Suppressor macrophage treated with lipopolysaccharide for 1 hour (primary cell): ENCODE data around the gene POR.
"Not testable (repeated sequence)": the region's sequence is repeated elsewhere in the genome, so short reads cannot be mapped to it uniquely, and the experiment has no call there.

Experiments used
- DNase-seq, 3 donors: peaks; one replicate each; pipeline ENCODE4 v3.0.0-alpha.2; 2020 to 2022

Gene POR

GRCh38 chr7:75914655-75915415, at the start of gene POR:
Gene POR, plus strand, starts transcription at chr7:75915155. Its CDS starts 38,847 bp downstream, at chr7:75954002.
- DNase-seq = peak; percentile 95 to 99 (median 97)

GRCh38 chr7:75866114-75866488, 48.9 kb upstream of the POR start:
- peak; percentile 48 to 70 (median 67) for DNase-seq

- DNase-seq = peak; percentile 79 to 82 (median 81)
Observed at GRCh38 chr7:75866489-75867389, 48.2 kb upstream of the POR start.

DNA sequence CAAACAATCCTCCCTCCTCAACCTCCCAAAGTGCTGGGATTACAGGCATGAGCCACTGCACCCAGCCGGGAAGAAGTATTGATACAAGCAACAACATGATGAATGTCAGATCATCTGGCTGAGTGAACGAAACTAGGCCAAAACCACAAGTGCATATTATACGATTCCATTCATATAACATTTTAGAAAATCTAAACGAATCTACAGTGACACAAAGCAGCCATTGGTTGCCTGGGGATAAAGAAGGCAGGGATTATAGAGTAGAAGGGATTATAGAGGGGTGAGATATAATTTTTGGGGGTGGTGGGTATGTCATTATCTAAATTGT, 47.6 kb upstream of the POR start:
- DNase-seq = no peak

DNA sequence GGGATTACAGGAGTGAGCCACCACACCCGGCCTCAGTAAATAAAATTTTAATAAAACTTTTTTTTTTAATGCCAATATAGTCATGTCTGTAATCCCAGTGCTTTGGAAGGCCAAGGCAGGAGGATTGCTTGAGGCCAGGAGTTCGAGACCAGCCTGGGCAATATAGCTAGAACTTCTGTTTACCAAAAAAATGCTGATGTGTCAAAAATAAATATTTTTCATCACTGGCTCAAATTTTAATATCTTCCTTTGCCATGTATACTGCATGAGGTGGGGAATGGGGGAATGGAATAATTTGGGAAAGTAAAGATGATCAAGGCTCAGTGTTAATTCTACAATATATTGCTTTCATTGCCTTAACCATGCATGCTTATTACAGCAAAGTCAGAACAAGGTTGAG, 46.8 kb upstream of the POR start:
- no peak for DNase-seq

GRCh38 chr7:75869776-75870379, 45.1 kb upstream of the POR start:
- DNase-seq = no peak

GRCh38 chr7:75870557-75871161, 44.3 kb upstream of the POR start:
- peak in 1 of 3 donors; percentile 46 for DNase-seq

DNA sequence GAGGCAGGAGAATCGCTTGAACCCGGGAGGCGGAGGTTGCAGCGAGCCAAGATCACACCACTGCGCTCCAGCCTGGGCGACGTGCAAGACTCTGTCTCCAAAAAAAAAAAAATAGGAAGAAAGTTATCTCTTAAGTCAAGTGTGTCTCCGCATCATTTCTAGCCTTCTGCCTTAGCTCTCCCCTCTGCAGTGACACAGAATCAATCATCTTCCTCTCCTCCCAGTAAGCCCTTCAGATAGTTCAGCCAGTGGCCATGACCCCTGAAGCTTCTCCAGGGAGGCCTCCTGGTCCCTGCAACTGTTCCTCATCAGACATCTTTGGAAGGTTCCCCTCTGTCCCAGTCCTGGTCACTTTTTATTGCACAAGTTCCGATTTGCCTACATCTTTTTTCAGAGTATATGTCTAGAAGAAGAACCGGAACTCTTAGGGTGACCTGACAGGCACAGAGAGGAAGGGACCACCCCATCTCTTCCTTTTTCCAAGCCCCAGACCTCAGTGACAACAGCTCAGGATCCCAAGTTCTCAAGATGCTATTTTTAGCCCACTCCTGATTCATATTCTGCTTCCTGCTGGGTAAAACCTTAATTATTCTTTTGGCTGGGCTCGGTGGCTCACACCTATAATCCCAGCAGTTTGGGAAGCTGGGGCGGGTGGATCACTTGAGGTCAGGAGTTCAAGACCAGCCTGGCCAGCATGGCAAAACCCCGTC, 42.7 kb upstream of the POR start:
- peak; percentile 65 to 76 (median 71) for DNase-seq

- DNase-seq = not testable (repeated sequence)
Observed at GRCh38 chr7:75874180-75874579, 40.8 kb upstream of the POR start.

GRCh38 chr7:75875113-75876080, 39.6 kb upstream of the POR start:
- no peak for DNase-seq

GRCh38 chr7:75876126-75876881, 38.7 kb upstream of the POR start:
- DNase-seq = peak; percentile 79 to 93 (median 89)

DNA sequence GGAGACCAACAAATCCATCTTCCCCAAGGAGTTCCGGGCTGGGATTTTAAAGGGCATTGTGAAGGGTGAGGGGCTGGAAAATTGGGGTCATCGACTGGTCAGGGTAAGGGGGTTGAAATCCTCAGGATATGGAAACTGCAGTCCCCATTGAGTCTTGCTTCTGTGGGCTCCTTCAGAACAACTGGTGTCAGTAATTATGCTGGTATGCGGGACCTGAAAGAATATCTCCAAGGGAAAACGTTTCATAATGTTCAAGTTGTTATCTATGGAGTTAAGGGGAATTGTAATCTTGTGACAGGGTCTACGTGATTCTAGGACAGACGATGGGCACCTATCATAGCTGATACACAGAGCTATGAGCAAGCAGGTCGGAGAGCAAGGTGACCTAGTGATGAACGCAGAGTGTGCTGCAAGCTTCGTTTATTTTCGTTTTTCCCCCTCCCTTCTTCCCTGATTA, 36.6 kb upstream of the POR start:
- no peak for DNase-seq

- DNase-seq = peak; percentile 95 to 98 (median 97)
Observed at GRCh38 chr7:75878769-75879611, 36.0 kb upstream of the POR start, which contains the start of gene RHBDD2. Gene RHBDD2, plus strand, starts transcription at chr7:75879034. Its CDS starts 49 bp downstream, at chr7:75879083.

GRCh38 chr7:75879771-75880184, 35.2 kb upstream of the POR start:
- DNase-seq = peak in 1 of 3 donors; percentile 47

DNA sequence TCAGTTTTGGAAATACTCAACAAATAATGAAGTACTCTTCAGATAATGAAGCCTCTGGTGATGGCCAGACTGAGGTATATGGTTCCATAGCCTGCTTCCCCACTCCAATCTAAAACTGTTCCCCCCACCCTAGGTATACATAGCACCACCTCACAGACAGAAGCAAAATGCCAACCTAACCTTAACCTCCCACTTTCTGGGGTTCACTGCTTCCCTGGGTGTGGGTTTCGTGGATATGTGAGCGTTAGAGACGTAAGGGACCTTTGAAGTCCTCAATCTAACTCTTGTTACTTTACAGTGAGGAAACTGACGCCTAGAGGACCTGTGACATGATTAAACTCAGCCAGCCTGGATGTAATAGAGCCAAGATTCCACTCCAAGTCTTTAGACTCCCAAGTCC, 34.7 kb upstream of the POR start:
- DNase-seq = no peak

DNA sequence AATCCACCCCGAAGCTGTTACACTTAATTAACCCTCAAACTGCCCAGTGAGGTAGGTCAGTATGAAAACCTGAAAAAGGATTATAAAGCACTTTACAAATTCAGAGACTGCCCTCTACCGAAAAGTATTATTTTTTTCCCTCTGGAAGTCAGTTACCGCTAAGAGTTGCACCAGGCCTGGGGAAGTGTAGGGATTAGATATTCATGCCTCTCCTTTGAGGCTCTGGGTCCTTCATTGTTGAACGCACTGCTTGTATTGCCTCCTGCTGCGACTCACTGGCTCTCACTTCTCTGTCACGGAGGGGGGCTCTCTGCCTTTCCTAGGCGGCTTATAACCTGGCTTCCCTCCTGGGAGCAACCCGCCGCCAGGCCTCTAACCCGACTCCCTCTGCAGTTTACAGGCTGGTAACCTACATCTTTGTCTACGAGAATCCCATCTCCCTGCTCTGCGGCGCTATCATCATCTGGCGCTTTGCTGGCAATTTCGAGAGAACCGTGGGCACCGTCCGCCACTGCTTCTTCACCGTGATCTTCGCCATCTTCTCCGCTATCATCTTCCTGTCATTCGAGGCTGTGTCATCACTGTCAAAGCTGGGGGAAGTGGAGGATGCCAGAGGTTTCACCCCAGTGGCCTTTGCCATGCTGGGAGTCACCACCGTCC, 33.4 kb upstream of the POR start:
- no peak for DNase-seq

DNA sequence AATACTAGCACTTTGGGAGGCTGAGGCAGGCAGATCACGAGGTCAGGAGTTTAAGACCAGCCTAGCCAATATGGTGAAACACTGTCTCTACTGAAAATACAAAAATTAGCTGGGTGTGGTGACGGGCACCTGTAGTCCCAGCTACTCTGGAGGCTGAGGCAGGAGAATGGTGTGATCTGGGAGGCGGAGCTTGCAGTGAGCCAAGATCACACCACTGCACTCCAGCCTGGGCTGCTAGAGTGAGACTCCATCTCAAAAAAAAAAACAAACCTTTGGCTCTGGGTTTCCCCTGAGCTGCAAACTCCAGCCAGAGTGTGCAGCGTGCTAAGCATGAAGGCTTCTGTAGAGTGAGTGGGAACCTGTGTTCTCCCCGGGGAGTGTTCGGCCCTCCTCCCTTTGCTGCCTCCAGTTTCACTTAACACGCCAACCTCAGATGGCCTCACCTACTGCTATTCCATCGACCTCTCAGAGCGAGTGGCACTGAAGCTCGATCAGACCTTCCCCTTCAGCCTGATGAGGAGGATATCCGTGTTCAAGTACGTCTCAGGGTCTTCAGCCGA, 31.6 kb upstream of the POR start:
- not testable (repeated sequence) for DNase-seq

DNA sequence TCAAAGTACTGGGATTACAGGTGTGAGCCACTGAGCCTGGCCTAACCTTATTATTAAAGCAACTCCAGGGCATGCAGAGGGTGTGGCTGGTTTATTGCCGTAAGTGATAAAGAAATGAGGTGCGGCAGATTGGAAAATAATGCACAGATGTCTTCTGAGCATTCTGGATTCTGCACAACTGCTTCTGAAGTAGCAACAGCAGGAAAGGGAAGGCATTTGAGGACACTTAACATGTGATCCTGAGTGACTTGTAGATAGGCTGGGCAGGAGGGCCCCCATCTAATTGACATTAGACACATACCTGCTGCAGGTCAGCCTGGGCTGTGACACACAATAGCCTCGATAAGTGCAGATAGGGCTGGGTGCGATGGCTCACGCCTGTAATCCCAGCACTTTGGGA, 30.5 kb upstream of the POR start:
- DNase-seq = no peak
